B cell (primary cell): ENCODE data around the gene WDR87. TPM values are rescaled to one million over a fixed set of nuclear protein-coding genes. Genes with fewer than 3 reads are reported as not detected.

Experiments
- ATAC-seq: fragments of 200-7000 bp; cut with Tn5 transposase; one replicate; pipeline ENCODE4 v1.10.0; 2021; ENCODE audit warnings: low read depth, mild to moderate bottlenecking, moderate number of reproducible peaks, moderate library complexity
- CTCF ChIA-PET: fragments of 350-600 bp; sonication (Branson Sonifier 250); formaldehyde crosslinking; loops from one replicate; lab custom pipeline; 2021; ENCODE audit warnings: antibody characterized with exemption, inconsistent platforms; lab: Charles Lee
- POLR2A ChIA-PET: fragments of 350-600 bp; sonication (Branson Sonifier 250); formaldehyde crosslinking; loops from one replicate; lab custom pipeline; 2021; ENCODE audit warnings: antibody characterized with exemption; lab: Charles Lee
- DNase-seq: peaks from one replicate; pipeline ENCODE4 v3.0.0; 2013
- H2AFZ ChIP-seq: 2 replicates; pipeline ENCODE4 v1.6.1; 2012; ENCODE audit warnings: mild to moderate bottlenecking, low read depth, low read length; ENCODE audit not compliant: insufficient read depth, poor library complexity, severe bottlenecking
- H3K27ac ChIP-seq, 2 donors: 1 replicate in 1 of 2; 2 replicates in 1 of 2; pipeline ENCODE4 v1.5.1; 2012 to 2013; ENCODE audit warnings: low read length in 2 of 2, mild to moderate bottlenecking in 2 of 2, moderate library complexity in 1 of 2
- H3K27me3 ChIP-seq, 4 experiments: fragments of 200-600 bp in 1 of 4; sonication (generic) in 1 of 4; replicated peaks in 1 of 4; 1 replicate in 2 of 4; 2 replicates in 2 of 4; pipeline versions ENCODE4 v1.6.1 to v1.7.0; 2013 to 2016; ENCODE audit warnings: low read length in 3 of 4, mild to moderate bottlenecking in 2 of 4, mixed read lengths in 1 of 4, moderate library complexity in 1 of 4; ENCODE audit not compliant: insufficient read depth in 4 of 4, control insufficient read depth in 3 of 4; ENCODE audit errors: control extremely low read depth in 1 of 4
- H3K36me3 ChIP-seq, 2 experiments: replicated peaks in 1 of 2; 1 replicate in 1 of 2; 2 replicates in 1 of 2; pipeline versions ENCODE4 v1.6.1 to v1.7.1; 2013; ENCODE audit warnings: low read length in 1 of 2; ENCODE audit not compliant: insufficient read depth in 2 of 2, control insufficient read depth in 1 of 2; ENCODE audit errors: control extremely low read depth in 1 of 2, extremely low read depth in 1 of 2
- H3K4me1 ChIP-seq, 2 donors: fragments of 200-600 bp in 1 of 2; sonication (generic) in 1 of 2; 1 replicate in 1 of 2; 2 replicates in 1 of 2; pipeline versions ENCODE4 v1.5.1 to v1.6.1; 2013 to 2017; ENCODE audit warnings: low read length in 2 of 2; ENCODE audit not compliant: control insufficient read depth in 2 of 2, insufficient read depth in 2 of 2
- H3K4me2 ChIP-seq: replicated peaks from 2 replicates; pipeline ENCODE3; 2012; ENCODE audit warnings: mild to moderate bottlenecking, low read depth, low read length; ENCODE audit not compliant: poor library complexity, severe bottlenecking
- H3K4me3 ChIP-seq, 5 experiments: fragments of 200-600 bp in 1 of 5; sonication (generic) in 1 of 5; 1 replicate in 3 of 5; 2 replicates in 2 of 5; pipeline versions ENCODE4 v1.5.1 to v1.7.0; 2011 to 2016; ENCODE audit warnings: low read length in 4 of 5, mild to moderate bottlenecking in 4 of 5, low read depth in 2 of 5, control low read depth in 1 of 5, moderate library complexity in 1 of 5; ENCODE audit not compliant: insufficient read depth in 1 of 5; ENCODE audit errors: control extremely low read depth in 1 of 5, extremely low read depth in 1 of 5
- H3K79me2 ChIP-seq: fragments of 200-600 bp; sonication (generic); one replicate; pipeline ENCODE4 v1.6.0; 2016; ENCODE audit warnings: low read length; ENCODE audit not compliant: control insufficient read depth, insufficient read depth
- H3K9ac ChIP-seq: fragments of 200-600 bp; sonication (generic); 2 replicates; pipeline ENCODE4 v1.6.1; 2017; ENCODE audit warnings: mild to moderate bottlenecking, low read length, moderate library complexity
- H3K9me3 ChIP-seq, 3 donors: one replicate each; pipeline versions ENCODE4 v1.6.1 to v1.7.1; 2013; ENCODE audit warnings: low read length in 2 of 3; ENCODE audit not compliant: control insufficient read depth in 2 of 3, insufficient read depth in 1 of 3; ENCODE audit errors: control extremely low read depth in 1 of 3
- H4K20me1 ChIP-seq: 2 replicates; pipeline ENCODE4 v1.6.0; 2012; ENCODE audit warnings: mild to moderate bottlenecking, low read length; ENCODE audit not compliant: insufficient read depth, control insufficient read depth, poor library complexity, severe bottlenecking
- H3K27ac Mint-ChIP-seq: one replicate; pipeline ENCODE4 v1.8.0; 2021; ENCODE audit warnings: mixed read lengths
- H3K27me3 Mint-ChIP-seq: one replicate; pipeline ENCODE4 v1.8.0; 2021; ENCODE audit warnings: mixed read lengths
- H3K4me1 Mint-ChIP-seq: one replicate; pipeline ENCODE4 v1.8.0; 2021; ENCODE audit warnings: mixed read lengths
- H3K4me3 Mint-ChIP-seq: one replicate; pipeline ENCODE4 v1.8.0; 2021; ENCODE audit warnings: mixed read lengths
- H3K9me3 Mint-ChIP-seq: one replicate; pipeline ENCODE4 v1.8.0; 2022; ENCODE audit warnings: mixed read lengths; ENCODE audit not compliant: insufficient read depth
- CTCF ChIP-seq: fragments of 200-600 bp; IDR thresholded peaks from one replicate; pipeline ENCODE4 v1.8.0; 2022; ENCODE audit warnings: antibody characterized with exemption, mild to moderate bottlenecking
- EZH2 ChIP-seq: IDR thresholded peaks from 2 replicates; pipeline ENCODE4 v1.6.1; 2012; ENCODE audit warnings: borderline replicate concordance, low read depth, mild to moderate bottlenecking, moderate library complexity, low read length; ENCODE audit not compliant: insufficient read depth, poor library complexity, severe bottlenecking
- WGBS: methylation state at CpG from one replicate; pipeline ENCODE4 v1.1.5; 2013; ENCODE audit warnings: missing lambda C conversion rate; ENCODE audit not compliant: insufficient coverage; 5-methylcytosine and 5-hydroxymethylcytosine counted together
- intact Hi-C: fragments of 100-400 bp; cut with micrococcal nuclease; formaldehyde crosslinking; loops from one replicate; pipeline ENCODE4 v1.10.0; 2022
- polyA plus RNA-seq: library from polyadenylated mRNA; depleted of rRNA; stranded (reverse); fragments of >200 nt; gene quantifications from 2 replicates; pipeline ENCODE4 v1.2.3, GENCODE V29; 2012
- total RNA-seq, 2 donors: library from RNA; stranded (reverse); fragments of 120-200 nt in 1 of 2; gene quantifications; 1 replicate in 1 of 2; 2 replicates in 1 of 2; pipeline versions ENCODE4 v1.2.3 to v1.2.4, GENCODE V29; 2013 to 2022

WDR87 gene
- total and polyA plus RNA-seq, 2 donors (not counting 1 experiment from before 2014, with no cell fraction given): not detected

GRCh38 chr19:37886571-37886970 lies 19.8 kb downstream of the WDR87 start:
- H3K36me3 ChIP-seq: no peaks in the 10 kb centered on the region
- Mint-ChIP-seq H3K4me1 (no peaks in the 10 kb centered on the region), H3K9me3 (peaks cover 9% of the 10 kb centered on the region), H3K27ac (no peak overlapping the region), H3K4me3 (no peak overlapping the region), H3K27me3 (peaks cover 5% of the 10 kb centered on the region)
- intact Hi-C loops: no loop called here
- no peaks in the 10 kb centered on the region for H3K79me2 ChIP-seq
- DNase-seq (no peak), ATAC-seq (no peak)
- POLR2A ChIA-PET: no interaction called here
- H4K20me1 ChIP-seq: no peaks in the 10 kb centered on the region
- H3K4me1 ChIP-seq: no peaks in the 10 kb centered on the region
- H2AFZ ChIP-seq: no peak overlapping the region
- H3K27ac ChIP-seq: no peak overlapping the region
- CTCF ChIA-PET: no interaction called here
- TF ChIP-seq EZH2 (no peak), CTCF (no peak)
- no peak overlapping the region for H3K9ac ChIP-seq
- H3K27me3 ChIP-seq: peaks cover 0 to 27% (median 8%) of the 10 kb centered on the region in 4 experiments
- H3K4me3 ChIP-seq: no peak overlapping the region
- H3K4me2 ChIP-seq: no peak overlapping the region
- H3K9me3 ChIP-seq: peaks cover 5 to 30% (median 7%) of the 10 kb centered on the region in 3 donors
- 80% methylated on average over 1 of the region's 1 CpG for WGBS

- Mint-ChIP-seq H3K27ac (no peak overlapping the region), H3K27me3 (peaks cover 2% of the 10 kb centered on the region), H3K9me3 (peaks cover 10% of the 10 kb centered on the region), H3K4me1 (no peaks in the 10 kb centered on the region), H3K4me3 (no peak overlapping the region)
- no peak for DNase-seq
- H3K4me3 ChIP-seq: no peak overlapping the region
- no peak for ATAC-seq
- H3K36me3 ChIP-seq: no peaks in the 10 kb centered on the region
- H3K27ac ChIP-seq: no peak overlapping the region
- 100% methylated on average over 1 of the region's 1 CpG for whole genome bisulfite sequencing
- H3K9me3 ChIP-seq: peaks cover 5 to 33% (median 8%) of the 10 kb centered on the region in 3 donors
- intact Hi-C loops: no loop called here
- POLR2A ChIA-PET: no interaction called here
- H4K20me1 ChIP-seq: no peaks in the 10 kb centered on the region
- no peaks in the 10 kb centered on the region for H3K4me1 ChIP-seq
- TF ChIP-seq EZH2: no peak
- TF ChIP-seq CTCF: no peak
- no peaks in the 10 kb centered on the region for H3K79me2 ChIP-seq
- no peak overlapping the region for H3K4me2 ChIP-seq
- H3K27me3 ChIP-seq: peaks cover 0 to 25% (median 8%) of the 10 kb centered on the region in 4 experiments
- H3K9ac ChIP-seq: no peak overlapping the region
- CTCF ChIA-PET: interaction anchor here (1.0 kb wide), 1 partner anchor 17 kb away, joined by 3 read pairs; no protein-coding TSS in a partner anchor
- H2AFZ ChIP-seq: no peak overlapping the region
Measured at GRCh38 chr19:37885392-37885791, 21.0 kb downstream of the WDR87 start.
